ENCODE measurements around the gene COQ8A. TPM values are rescaled to one million over a fixed set of nuclear protein-coding genes. Genes with fewer than 3 reads are reported as not detected.
"Not testable (repeated sequence)": the region's sequence is repeated elsewhere in the genome, so short reads cannot be mapped to it uniquely, and the experiment has no call there.

Gene COQ8A
- total and polyA plus RNA-seq, 7 experiments from 2014 or later = 34.1 to 83.4 (median 66.3) TPM

DNA sequence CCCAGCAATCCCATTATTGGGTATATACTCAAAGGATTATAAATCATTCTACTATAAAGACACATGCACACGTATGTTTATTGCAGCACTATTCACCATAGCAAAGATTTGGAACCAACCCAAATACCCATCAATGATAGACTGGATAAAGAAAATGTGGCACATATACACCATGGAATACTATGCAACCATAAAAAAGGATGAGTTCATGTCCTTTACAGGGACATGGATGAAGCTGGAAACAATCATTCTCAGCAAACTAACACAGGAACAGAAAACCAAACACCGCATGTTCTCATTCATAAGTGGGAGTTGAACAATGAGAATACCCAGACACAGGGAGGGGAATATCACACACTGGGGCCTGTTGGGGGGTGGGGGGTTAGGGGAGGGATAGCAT is 59.5 kb downstream of the COQ8A start:
- H3K27me3 ChIP-seq (ENCODE audit: control insufficient read depth in 2 of 2, insufficient read depth in 2 of 2, low read length in 2 of 2); H3K27ac Mint-ChIP-seq; DNase-seq; H3K4me3 ChIP-seq (ENCODE audit: low read length); H3K4me3 Mint-ChIP-seq; H3K36me3 Mint-ChIP-seq; H3K36me3 ChIP-seq (ENCODE audit: control insufficient read depth in 2 of 3, insufficient read depth in 3 of 3, low read length in 3 of 3); H3K27ac ChIP-seq (ENCODE audit: low read depth, low read length); ATAC-seq; intact Hi-C loops (cut with micrococcal nuclease); POLR2A ChIA-PET; H3K27me3 Mint-ChIP-seq; CTCF ChIA-PET; H3K4me1 Mint-ChIP-seq; H3K9me3 ChIP-seq (ENCODE audit: control insufficient read depth in 2 of 3, low read length in 3 of 3); H3K9me3 Mint-ChIP-seq; H3K4me1 ChIP-seq (ENCODE audit: control insufficient read depth in 2 of 2, insufficient read depth in 2 of 2, low read length in 2 of 2): not testable (repeated sequence)

GRCh38 chr1:227002531-227003049 is 62.5 kb downstream of the COQ8A start:
- Mint-ChIP-seq H3K27me3 (peaks cover 0 to 4% (median 2%) of the 10 kb centered on the region in 5 donors), H3K36me3 (peaks cover 0 to 4% (median 0%) of the 10 kb centered on the region in 5 donors), H3K9me3 (peaks cover 0 to 7% (median 0%) of the 10 kb centered on the region in 11 donors), H3K4me1 (peaks cover 0 to 3% (median 0%) of the 10 kb centered on the region in 7 donors), H3K27ac (no peak overlapping the region), H3K4me3 (no peak overlapping the region)
- Histone ChIP-seq H3K36me3 (ENCODE audit: control insufficient read depth in 2 of 3, insufficient read depth in 3 of 3, low read length in 3 of 3) (no peaks in the 10 kb centered on the region), H3K27me3 (ENCODE audit: control insufficient read depth in 2 of 2, insufficient read depth in 2 of 2, low read length in 2 of 2) (no peaks in the 10 kb centered on the region), H3K4me1 (ENCODE audit: control insufficient read depth in 2 of 2, insufficient read depth in 2 of 2, low read length in 2 of 2) (no peaks in the 10 kb centered on the region), H3K27ac (ENCODE audit: low read depth, low read length) (no peak overlapping the region), H3K4me3 (ENCODE audit: low read length) (no peak overlapping the region), H3K9me3 (ENCODE audit: control insufficient read depth in 2 of 3, low read length in 3 of 3) (no peaks in the 10 kb centered on the region)
- intact Hi-C loops (cut with micrococcal nuclease) = no loop called here
- CTCF ChIA-PET = interaction anchor here (0.6 kb wide), 1 partner anchor 410 kb away, joined by 3 read pairs; no protein-coding TSS in a partner anchor
- POLR2A ChIA-PET = no interaction called here
- no peak for ATAC-seq
- no peak for DNase-seq

DNA sequence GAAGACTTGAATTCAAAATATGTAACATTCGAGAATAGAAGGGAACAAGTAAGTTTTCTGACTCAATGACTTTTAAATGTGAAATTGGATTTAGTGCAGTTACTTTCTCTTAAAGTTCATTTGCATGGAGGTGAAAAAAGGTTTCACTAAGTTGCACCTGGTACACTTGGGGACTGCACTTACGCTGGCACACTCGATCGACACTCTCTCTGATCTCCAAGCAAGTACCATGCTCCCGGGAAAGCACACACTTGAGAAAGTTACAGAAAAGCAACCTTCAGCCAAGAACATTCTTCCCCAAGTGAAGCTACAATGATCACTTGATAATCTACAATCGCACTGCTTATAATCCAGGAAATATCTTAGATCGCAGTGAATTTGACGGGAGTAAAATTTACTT is 63.1 kb downstream of the COQ8A start:
- H3K36me3 ChIP-seq (ENCODE audit: control insufficient read depth in 2 of 3, insufficient read depth in 3 of 3, low read length in 3 of 3) = no peaks in the 10 kb centered on the region
- no peak overlapping the region for H3K4me3 Mint-ChIP-seq
- DNase-seq (no peak), ATAC-seq (no peak)
- intact Hi-C loops (cut with micrococcal nuclease) = no loop called here
- ChIA-PET POLR2A (no interaction called here), CTCF (interaction anchor here (0.6 kb wide), 1 partner anchor 410 kb away, joined by 3 read pairs; no protein-coding TSS in a partner anchor)
- no peak overlapping the region for H3K27ac Mint-ChIP-seq
- peaks cover 0 to 3% (median 0%) of the 10 kb centered on the region in 7 donors for H3K4me1 Mint-ChIP-seq
- H3K4me3 ChIP-seq (ENCODE audit: low read length) = no peak overlapping the region
- H3K27ac ChIP-seq (ENCODE audit: low read depth, low read length) = no peak overlapping the region
- H3K27me3 Mint-ChIP-seq = peaks cover 0 to 4% (median 2%) of the 10 kb centered on the region in 5 donors
- H3K27me3 ChIP-seq (ENCODE audit: control insufficient read depth in 2 of 2, insufficient read depth in 2 of 2, low read length in 2 of 2) = no peaks in the 10 kb centered on the region
- H3K4me1 ChIP-seq (ENCODE audit: control insufficient read depth in 2 of 2, insufficient read depth in 2 of 2, low read length in 2 of 2) = no peaks in the 10 kb centered on the region
- H3K9me3 ChIP-seq (ENCODE audit: control insufficient read depth in 2 of 3, low read length in 3 of 3) = no peaks in the 10 kb centered on the region
- H3K36me3 Mint-ChIP-seq = peaks cover 0 to 4% (median 0%) of the 10 kb centered on the region in 5 donors
- peaks cover 0 to 3% (median 0%) of the 10 kb centered on the region in 11 donors for H3K9me3 Mint-ChIP-seq

- ChIA-PET CTCF (no interaction called here), POLR2A (no interaction called here)
- H3K4me1 Mint-ChIP-seq = peaks cover 0 to 3% (median 0%) of the 10 kb centered on the region in 7 donors
- peaks cover 0 to 1% (median 0%) of the 10 kb centered on the region in 11 donors for H3K9me3 Mint-ChIP-seq
- no peak for ATAC-seq
- H3K27ac Mint-ChIP-seq = no peak overlapping the region
- H3K36me3 Mint-ChIP-seq = no peaks in the 10 kb centered on the region
- no peak overlapping the region for H3K27ac ChIP-seq (ENCODE audit: low read depth, low read length)
- no peaks in the 10 kb centered on the region for H3K27me3 ChIP-seq (ENCODE audit: control insufficient read depth in 2 of 2, insufficient read depth in 2 of 2, low read length in 2 of 2)
- H3K4me3 Mint-ChIP-seq = no peak overlapping the region
- no peak for DNase-seq
- no peaks in the 10 kb centered on the region for H3K9me3 ChIP-seq (ENCODE audit: control insufficient read depth in 2 of 3, low read length in 3 of 3)
- no peaks in the 10 kb centered on the region for H3K4me1 ChIP-seq (ENCODE audit: control insufficient read depth in 2 of 2, insufficient read depth in 2 of 2, low read length in 2 of 2)
- intact Hi-C loops (cut with micrococcal nuclease) = no loop called here
- no peaks in the 10 kb centered on the region for H3K36me3 ChIP-seq (ENCODE audit: control insufficient read depth in 2 of 3, insufficient read depth in 3 of 3, low read length in 3 of 3)
- no peak overlapping the region for H3K4me3 ChIP-seq (ENCODE audit: low read length)
- peaks cover 0 to 8% (median 0%) of the 10 kb centered on the region in 5 donors for H3K27me3 Mint-ChIP-seq
These were observed 64.7 kb downstream of the COQ8A start for GRCh38 chr1:227004796-227005195.

- Mint-ChIP-seq H3K9me3 (no peaks in the 10 kb centered on the region), H3K4me3 (no peak overlapping the region), H3K27ac (no peak overlapping the region), H3K27me3 (peaks cover 0 to 12% (median 5%) of the 10 kb centered on the region in 5 donors), H3K4me1 (peaks cover 0 to 3% (median 0%) of the 10 kb centered on the region in 7 donors), H3K36me3 (no peaks in the 10 kb centered on the region)
- Histone ChIP-seq H3K9me3 (ENCODE audit: control insufficient read depth in 2 of 3, low read length in 3 of 3) (no peaks in the 10 kb centered on the region), H3K36me3 (ENCODE audit: control insufficient read depth in 2 of 3, insufficient read depth in 3 of 3, low read length in 3 of 3) (no peaks in the 10 kb centered on the region), H3K4me3 (ENCODE audit: low read length) (no peak overlapping the region), H3K27me3 (ENCODE audit: control insufficient read depth in 2 of 2, insufficient read depth in 2 of 2, low read length in 2 of 2) (no peaks in the 10 kb centered on the region), H3K4me1 (ENCODE audit: control insufficient read depth in 2 of 2, insufficient read depth in 2 of 2, low read length in 2 of 2) (no peaks in the 10 kb centered on the region), H3K27ac (ENCODE audit: low read depth, low read length) (no peak overlapping the region)
- CTCF ChIA-PET = no interaction called here
- POLR2A ChIA-PET = no interaction called here
- ATAC-seq (no peak), DNase-seq (no peak)
- intact Hi-C loops (cut with micrococcal nuclease) = no loop called here
These were observed 66.2 kb downstream of the COQ8A start for GRCh38 chr1:227006226-227006796.

- H3K27me3 Mint-ChIP-seq = peaks cover 0 to 16% (median 7%) of the 10 kb centered on the region in 5 donors
- Histone ChIP-seq H3K27ac (ENCODE audit: low read depth, low read length) (no peak overlapping the region), H3K27me3 (ENCODE audit: control insufficient read depth in 2 of 2, insufficient read depth in 2 of 2, low read length in 2 of 2) (no peaks in the 10 kb centered on the region), H3K4me1 (ENCODE audit: control insufficient read depth in 2 of 2, insufficient read depth in 2 of 2, low read length in 2 of 2) (no peaks in the 10 kb centered on the region), H3K4me3 (ENCODE audit: low read length) (no peak overlapping the region), H3K9me3 (ENCODE audit: control insufficient read depth in 2 of 3, low read length in 3 of 3) (no peaks in the 10 kb centered on the region), H3K36me3 (ENCODE audit: control insufficient read depth in 2 of 3, insufficient read depth in 3 of 3, low read length in 3 of 3) (no peaks in the 10 kb centered on the region)
- ChIA-PET POLR2A (no interaction called here), CTCF (no interaction called here)
- H3K27ac Mint-ChIP-seq = no peak overlapping the region
- no peaks in the 10 kb centered on the region for H3K4me1 Mint-ChIP-seq
- H3K36me3 Mint-ChIP-seq = no peaks in the 10 kb centered on the region
- intact Hi-C loops (cut with micrococcal nuclease) = no loop called here
- no peaks in the 10 kb centered on the region for H3K9me3 Mint-ChIP-seq
- ATAC-seq = no peak
- no peak overlapping the region for H3K4me3 Mint-ChIP-seq
- DNase-seq = no peak
These were observed 69.8 kb downstream of the COQ8A start for GRCh38 chr1:227009937-227010336.

DNA sequence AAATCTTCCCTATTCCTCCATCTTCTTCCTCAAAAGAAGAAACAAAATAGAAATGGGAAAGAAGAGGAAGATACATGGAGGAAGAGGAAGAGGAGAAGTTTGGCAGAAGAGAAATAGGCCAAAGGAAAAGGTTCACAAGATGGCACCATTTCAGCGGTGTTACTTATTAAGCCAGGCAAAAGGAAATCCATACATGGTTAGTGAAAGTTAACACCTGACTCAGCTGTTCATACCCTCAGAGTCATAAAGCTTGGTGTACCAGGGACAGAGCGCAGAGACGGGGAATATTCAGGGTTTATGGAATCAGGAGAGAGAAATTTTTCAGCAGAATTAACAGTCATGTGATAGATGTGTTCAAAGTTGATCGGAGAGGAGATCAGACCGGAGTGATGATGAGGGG is 70.6 kb downstream of the COQ8A start:
- no peaks in the 10 kb centered on the region for H3K9me3 ChIP-seq (ENCODE audit: control insufficient read depth in 2 of 3, low read length in 3 of 3)
- CTCF ChIA-PET = interaction anchor here (0.6 kb wide), 1 partner anchor 869 kb away, joined by 4 read pairs; no protein-coding TSS in a partner anchor
- no peak for ATAC-seq
- POLR2A ChIA-PET = no interaction called here
- no peaks in the 10 kb centered on the region for H3K9me3 Mint-ChIP-seq
- H3K4me3 Mint-ChIP-seq = no peak overlapping the region
- H3K4me1 Mint-ChIP-seq = no peaks in the 10 kb centered on the region
- no peak for DNase-seq
- intact Hi-C loops (cut with micrococcal nuclease) = no loop called here
- H3K27ac ChIP-seq (ENCODE audit: low read depth, low read length) = no peak overlapping the region
- no peak overlapping the region for H3K27ac Mint-ChIP-seq
- H3K4me3 ChIP-seq (ENCODE audit: low read length) = no peak overlapping the region
- H3K36me3 Mint-ChIP-seq = no peaks in the 10 kb centered on the region
- no peaks in the 10 kb centered on the region for H3K4me1 ChIP-seq (ENCODE audit: control insufficient read depth in 2 of 2, insufficient read depth in 2 of 2, low read length in 2 of 2)
- H3K36me3 ChIP-seq (ENCODE audit: control insufficient read depth in 2 of 3, insufficient read depth in 3 of 3, low read length in 3 of 3) = no peaks in the 10 kb centered on the region
- no peaks in the 10 kb centered on the region for H3K27me3 ChIP-seq (ENCODE audit: control insufficient read depth in 2 of 2, insufficient read depth in 2 of 2, low read length in 2 of 2)
- peaks cover 0 to 16% (median 10%) of the 10 kb centered on the region in 5 donors for H3K27me3 Mint-ChIP-seq
